ENCODE measurements around the gene TMEM30B.

The TMEM30B gene

DNA sequence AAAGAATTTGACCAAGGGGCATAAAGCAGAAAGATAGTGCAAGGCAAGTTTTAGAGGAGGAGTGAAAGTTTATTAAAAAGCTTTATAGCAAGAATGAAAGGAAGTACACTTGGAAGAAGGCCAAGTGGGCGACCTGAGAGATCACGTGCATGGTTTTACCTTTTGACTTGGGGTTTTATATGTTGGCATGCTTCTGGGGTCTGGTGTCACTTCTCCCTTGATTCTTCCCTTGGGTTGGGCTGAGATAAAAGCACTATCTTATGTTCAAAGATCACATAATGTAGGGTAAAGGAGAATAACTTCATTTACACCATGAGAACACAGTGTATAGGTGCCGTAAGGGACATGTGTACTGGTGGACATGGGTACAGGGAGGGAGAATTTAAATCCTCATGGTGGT, 17.7 kb upstream of the TMEM30B start:
- no peak for DNase-seq (ENCODE audit: low spot score)

- no peak for DNase-seq (ENCODE audit: low spot score)
Measured at GRCh38 chr14:61297581-61297980, 16.4 kb upstream of the TMEM30B start.

DNA sequence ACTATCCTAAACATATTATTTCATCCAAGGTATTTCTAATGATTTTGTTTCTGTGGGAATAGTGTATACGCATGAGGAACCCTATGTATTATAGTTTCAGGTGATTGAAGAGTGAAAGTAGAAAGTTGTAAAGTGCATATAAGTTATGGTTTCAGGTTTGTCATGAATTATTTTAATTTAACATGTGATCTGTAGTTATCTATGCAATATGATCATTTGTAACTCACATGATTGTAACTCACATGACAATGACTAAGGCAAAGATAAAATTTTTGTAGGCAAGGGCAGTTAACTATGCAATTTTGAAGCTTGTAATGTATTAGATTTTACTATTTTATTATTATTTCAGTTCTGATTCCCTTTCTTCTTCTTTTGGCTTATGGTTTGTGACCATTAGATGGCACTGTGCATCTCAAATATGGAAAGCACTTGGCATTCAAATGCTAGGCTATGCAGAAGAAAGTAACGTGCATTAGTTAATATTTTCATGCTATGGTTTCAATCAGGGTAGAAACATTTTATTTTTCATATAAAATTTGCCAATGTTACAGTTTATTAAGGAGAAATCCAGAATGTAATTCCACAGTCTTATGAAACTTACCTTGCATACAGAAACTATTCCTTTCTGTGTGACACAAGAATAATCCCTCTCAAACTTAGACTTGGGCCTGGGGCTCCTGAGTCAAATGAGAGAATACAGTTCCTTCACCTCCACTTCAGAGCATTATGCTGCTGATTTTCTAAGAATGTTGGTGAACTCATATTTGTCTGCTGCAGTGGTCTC, 15.8 kb upstream of the TMEM30B start:
- DNase-seq (ENCODE audit: low spot score): no peak

DNA sequence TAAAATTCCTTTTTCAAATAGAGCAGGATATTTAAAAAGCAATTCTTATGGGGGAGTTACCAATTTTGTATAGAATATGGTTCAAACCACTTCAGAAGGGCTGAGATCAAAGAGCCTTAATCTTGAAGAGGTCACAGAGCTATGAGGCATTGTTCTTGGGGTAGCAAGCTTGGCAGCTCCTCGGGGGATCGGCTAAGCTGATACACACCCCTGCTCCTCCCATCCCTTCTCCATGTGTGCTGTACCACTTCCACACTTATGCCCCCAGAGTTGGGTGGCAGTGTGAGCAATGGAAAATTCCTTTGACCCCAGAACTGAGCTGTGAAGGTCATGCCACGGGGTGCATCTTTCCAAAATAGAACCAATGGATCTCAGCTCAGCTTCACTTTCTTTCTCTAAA, 15.0 kb upstream of the TMEM30B start:
- DNase-seq (ENCODE audit: low spot score): no peak

GRCh38 chr14:61290701-61291100, 9.6 kb upstream of the TMEM30B start:
- no peak for DNase-seq (ENCODE audit: low spot score)

DNA sequence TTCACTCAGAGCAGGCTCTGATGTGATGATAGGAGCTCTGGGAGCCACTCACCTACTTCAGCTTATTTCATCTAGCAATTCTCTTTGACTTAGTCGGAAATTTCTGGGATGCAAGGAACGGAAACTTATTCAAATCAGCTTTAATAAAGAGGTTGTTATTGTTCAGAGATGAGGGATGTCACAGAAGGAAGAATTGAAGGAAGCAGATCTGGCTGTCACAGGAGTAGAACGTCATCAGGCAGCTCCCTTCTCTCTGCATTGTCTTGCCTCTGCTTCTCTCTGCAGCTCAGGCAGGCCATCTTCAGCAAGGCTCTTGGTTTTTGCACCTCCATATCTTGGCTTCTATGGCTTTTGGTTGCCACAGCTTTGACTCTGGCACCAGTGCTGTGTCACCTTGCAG, 7.6 kb upstream of the TMEM30B start:
- DNase-seq (ENCODE audit: low spot score): no peak

DNA sequence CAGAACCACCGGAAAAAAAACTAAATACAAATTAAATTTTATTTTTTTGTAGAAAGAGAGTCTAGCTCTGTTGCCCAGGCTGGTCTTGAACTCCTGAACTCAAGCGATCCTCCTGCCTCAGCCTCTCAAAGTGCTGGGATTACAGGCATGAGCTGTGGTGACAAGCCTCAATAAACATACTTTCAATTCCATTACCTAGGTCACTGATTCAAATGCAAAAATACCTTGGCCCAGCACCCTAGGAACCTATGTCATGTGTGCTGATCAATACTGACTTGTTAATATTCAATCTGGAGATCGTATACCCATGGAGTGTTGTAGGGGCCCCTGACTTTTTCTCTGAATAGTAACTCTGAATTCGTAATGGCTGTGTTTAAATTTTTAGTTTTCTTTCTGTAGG, 7.1 kb upstream of the TMEM30B start:
- no peak for DNase-seq (ENCODE audit: low spot score)

DNA sequence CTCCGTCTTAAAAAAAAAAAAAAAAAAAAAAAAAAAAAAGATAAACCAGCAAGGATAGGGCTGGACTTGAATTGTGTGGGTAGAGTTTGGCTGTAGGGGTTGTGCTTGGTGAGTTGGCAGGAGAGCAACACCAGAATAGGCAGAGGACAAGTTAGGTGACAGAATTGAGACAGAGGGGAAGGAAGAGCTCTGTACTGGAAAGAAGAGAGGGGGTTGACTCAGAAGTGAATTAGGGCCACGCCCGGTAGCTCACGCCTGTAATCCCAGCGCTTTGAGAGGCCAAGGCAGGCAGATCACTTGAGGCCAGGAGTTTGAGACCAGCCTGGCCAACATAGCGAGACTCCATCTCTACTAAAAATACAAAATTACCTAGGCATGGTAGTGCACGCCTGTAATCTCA, 6.1 kb upstream of the TMEM30B start:
- no peak for DNase-seq (ENCODE audit: low spot score)

DNA sequence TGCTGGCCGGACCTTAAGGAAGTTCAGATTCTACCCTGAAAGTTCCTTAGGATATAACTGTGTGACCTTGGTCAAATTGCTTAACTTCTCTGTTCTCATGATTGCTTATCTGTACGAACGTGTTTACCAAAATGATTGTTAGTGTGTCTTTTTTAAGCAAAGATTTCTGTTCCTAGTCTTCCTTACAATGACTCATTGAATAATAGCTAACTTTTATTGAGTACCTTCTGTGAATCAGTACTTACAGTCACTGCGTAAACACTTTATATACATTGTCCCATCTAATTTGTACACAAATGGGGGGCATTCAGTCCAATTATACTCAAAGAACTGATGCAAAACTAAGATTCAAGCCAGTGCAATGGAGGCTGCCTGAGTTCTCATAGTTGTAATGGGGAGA, 4.2 kb upstream of the TMEM30B start:
- no peak for DNase-seq (ENCODE audit: low spot score)

GRCh38 chr14:61284001-61284400, 2.9 kb upstream of the TMEM30B start:
- no peak for DNase-seq (ENCODE audit: low spot score)

- no peak for DNase-seq (ENCODE audit: low spot score)
Measured at GRCh38 chr14:61282746-61283145, 1.6 kb upstream of the TMEM30B start.

DNA sequence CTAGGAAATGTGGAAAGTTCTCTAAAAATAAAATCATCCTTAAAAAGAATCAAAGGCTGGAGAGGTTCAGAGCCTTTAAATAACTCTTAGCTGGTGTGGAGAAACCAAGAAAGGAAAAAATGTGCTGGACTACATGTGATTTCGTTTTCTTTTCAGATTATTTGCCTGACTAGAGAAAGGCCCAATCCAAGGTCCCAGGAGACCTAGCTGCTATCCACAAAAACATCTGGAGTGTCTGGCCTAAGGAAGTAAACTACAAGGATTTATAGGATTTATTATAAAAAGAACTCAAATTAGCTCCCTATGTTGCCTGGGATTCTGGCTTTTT, 774 bp upstream of the TMEM30B start:
- no peak for DNase-seq (ENCODE audit: low spot score)

- no peak for DNase-seq (ENCODE audit: low spot score)
Measured at GRCh38 chr14:61280526-61281185, 482 bp downstream of the TMEM30B start.

GRCh38 chr14:61280092-61280525, 1.0 kb downstream of the TMEM30B start:
- no peak for DNase-seq (ENCODE audit: low spot score)

- no peak for DNase-seq (ENCODE audit: low spot score)
Measured at GRCh38 chr14:61279082-61279481, 2.1 kb downstream of the TMEM30B start.

DNA sequence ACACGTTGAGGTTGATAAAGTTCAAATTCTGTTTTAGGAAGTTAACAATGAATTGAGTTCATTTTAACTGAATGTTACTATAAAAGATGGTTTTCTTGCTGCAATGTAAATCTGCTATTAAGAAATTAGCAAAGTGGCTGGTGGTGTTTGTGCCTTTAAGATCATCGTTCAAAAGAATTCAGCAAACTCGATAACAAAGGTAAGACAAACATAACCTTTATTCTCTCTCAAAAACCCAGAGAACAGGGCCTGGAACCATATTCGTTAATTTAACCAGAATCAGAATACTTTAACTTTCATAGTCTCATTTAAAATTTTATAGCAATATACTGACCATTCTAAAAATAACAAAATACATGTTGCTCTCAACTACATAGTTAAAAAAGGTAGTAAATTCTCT, 3.4 kb downstream of the TMEM30B start:
- no peak for DNase-seq (ENCODE audit: low spot score)

DNA sequence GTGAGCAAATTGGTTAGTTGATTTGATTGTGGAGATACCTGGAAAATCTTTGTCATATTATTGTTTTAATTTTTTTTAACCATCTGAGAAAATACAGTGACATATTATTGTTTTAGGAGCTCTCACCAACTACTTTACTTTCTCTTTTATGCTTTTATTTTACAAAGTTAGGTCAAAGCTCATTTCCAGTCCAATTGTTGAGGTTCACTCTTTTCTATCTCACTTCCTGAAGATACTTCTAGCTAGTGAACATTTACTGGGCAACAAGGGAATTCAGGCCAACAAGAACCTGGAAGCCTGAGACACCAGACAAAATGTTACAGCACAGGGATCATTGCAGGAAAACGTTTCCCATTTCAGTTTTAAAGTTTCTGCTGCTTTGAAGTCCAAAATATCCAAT, 3.9 kb downstream of the TMEM30B start:
- DNase-seq (ENCODE audit: low spot score): no peak

DNA sequence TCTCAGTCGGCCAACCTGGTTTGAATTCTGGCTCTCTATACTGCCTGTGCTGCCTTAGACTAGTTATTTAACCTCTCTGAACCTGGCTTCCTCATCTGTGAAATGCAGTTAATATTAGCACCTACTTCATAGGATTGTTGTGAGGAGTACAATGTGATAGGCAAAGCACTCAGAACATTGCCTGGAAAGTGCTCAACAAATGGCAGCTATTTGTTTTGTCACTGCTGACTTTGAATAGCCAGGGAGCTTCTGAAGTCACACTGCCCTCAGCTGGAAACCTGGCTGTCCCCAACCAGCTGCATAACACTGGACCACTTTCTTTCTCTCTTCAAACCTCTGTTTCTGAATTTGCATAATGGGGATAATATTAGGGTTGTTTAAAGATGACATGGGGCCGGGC, 9.6 kb downstream of the TMEM30B start:
- DNase-seq (ENCODE audit: low spot score): no peak

DNA sequence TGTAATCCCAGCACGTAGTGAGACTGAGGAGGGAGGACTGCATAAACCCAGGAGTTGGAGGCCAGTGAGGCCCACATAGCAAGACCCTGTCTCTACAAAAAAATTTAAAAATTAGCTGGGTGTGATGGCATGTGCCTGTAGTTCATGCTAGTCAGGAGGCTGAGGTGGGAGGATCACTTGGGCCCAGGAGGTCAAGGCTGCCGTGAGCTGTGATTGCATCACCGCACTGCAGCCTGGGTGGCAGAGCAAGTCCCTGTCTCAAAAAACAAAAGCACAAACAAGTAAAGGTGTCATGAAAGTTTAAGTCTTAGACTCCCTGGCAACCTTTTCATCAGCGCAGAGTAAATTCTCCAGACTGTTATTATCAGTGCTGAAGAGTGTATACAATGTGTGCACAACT, 10.4 kb downstream of the TMEM30B start:
- no peak for DNase-seq (ENCODE audit: low spot score)

GRCh38 chr14:61269321-61270083, 11.6 kb downstream of the TMEM30B start:
- peak; percentile 60 for DNase-seq (ENCODE audit: low spot score)

DNA sequence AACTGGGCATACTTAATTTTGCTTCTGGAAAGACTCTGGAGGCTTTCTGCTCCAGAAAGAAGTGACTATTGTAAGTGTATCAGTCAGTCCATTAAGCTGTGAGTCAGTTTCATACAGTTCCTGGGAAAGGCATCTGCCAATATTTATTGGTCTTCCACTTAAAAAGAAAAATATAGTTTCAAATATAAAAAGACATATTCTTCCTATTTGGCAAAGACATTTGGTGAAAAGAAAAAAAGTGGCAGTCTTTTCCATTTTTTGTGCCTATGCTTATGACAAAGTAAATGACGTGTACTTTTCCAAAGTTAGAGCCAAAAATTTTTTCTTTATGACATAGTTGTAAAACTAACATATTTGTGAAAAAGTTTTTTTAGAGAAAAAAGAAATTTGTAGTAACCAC, 12.3 kb downstream of the TMEM30B start:
- DNase-seq (ENCODE audit: low spot score): no peak

DNA sequence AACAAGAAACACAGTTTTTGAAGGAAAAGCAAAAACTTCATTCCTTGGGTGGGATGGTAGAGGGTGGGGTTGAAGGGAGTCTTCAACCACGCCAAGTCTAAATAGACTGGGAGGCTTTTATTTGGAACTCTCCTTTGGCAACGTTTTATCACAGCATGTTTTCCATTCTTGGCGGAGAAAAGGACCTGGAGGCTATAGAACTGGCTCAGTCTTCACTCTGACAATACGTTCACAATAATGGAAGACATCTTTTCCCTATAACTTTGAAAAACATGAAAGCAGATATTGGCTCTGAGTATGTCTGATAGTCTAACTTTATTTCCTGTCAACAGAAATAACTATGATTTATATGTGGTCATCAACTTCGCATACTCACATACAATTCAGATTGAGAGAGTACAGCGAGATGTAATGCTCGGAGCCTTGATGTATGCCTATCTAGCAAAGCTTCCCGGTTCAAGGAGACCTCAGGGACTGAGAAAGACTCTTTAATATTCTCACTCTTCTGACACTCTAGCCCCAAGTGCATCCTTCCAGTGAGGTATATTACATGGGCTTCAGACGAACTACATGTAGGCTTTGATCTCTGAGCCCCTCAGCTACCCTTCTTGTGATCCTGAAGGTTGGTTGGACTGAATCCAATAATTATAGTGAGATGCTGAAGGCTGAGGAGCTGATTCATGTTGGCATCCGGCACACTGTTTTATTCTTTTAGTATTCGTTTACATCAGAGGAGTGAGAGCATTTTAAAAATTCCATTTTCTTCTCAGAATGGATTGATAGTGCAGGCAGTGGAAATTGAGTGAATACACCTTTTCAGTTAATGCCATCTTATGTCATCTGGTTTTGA, 14.0 kb downstream of the TMEM30B start:
- DNase-seq (ENCODE audit: low spot score): no peak

All from putamen (tissue), 1 donor.